Neutrophil (primary cell): ENCODE measurements around the gene CELF4.

Experiments
- H3K27ac ChIP-seq: fragments of 200-600 bp; sonication (generic); 2 replicates; pipeline ENCODE4 v1.5.1; 2016; ENCODE audit warnings: mild to moderate bottlenecking, moderate library complexity
- H3K27me3 ChIP-seq: fragments of 200-600 bp; sonication (generic); 2 replicates; pipeline ENCODE4 v1.6.0; 2016; ENCODE audit warnings: mild to moderate bottlenecking
- H3K36me3 ChIP-seq: fragments of 200-600 bp; sonication (generic); 2 replicates; pipeline ENCODE4 v1.5.1; 2017
- H3K4me1 ChIP-seq, 2 experiments: fragments of 200-600 bp in 1 of 2; sonication (generic) in 1 of 2; 1 replicate in 1 of 2; 2 replicates in 1 of 2; pipeline versions ENCODE4 v1.5.1 to v1.6.1; 2013 to 2016; ENCODE audit warnings: low read depth in 1 of 2, low read length in 1 of 2, mild to moderate bottlenecking in 1 of 2, moderate library complexity in 1 of 2; ENCODE audit not compliant: control insufficient read depth in 1 of 2, insufficient read depth in 1 of 2
- H3K4me3 ChIP-seq, 2 experiments: fragments of 200-600 bp in 1 of 2; sonication (generic) in 1 of 2; 1 replicate in 1 of 2; 2 replicates in 1 of 2; pipeline ENCODE4 v1.5.1; 2013 to 2016; ENCODE audit warnings: low read depth in 1 of 2, low read length in 1 of 2, mild to moderate bottlenecking in 1 of 2, moderate library complexity in 1 of 2
- H3K9me3 ChIP-seq: fragments of 200-600 bp; sonication (generic); 2 replicates; pipeline ENCODE4 v1.5.1; 2016
- CTCF ChIP-seq: fragments of 200-600 bp; sonication (generic); IDR thresholded peaks from 2 replicates; pipeline ENCODE4 v1.5.1; 2016; ENCODE audit warnings: antibody characterized with exemption

Gene CELF4

GRCh38 chr18:37346048-37346447 is 219.6 kb downstream of the CELF4 start:
- H3K4me1 ChIP-seq: no peaks in the 10 kb centered on the region
- no peak overlapping the region for H3K4me3 ChIP-seq
- TF ChIP-seq CTCF: no peak
- H3K36me3 ChIP-seq: no peaks in the 10 kb centered on the region
- H3K27ac ChIP-seq: no peak overlapping the region
- H3K9me3 ChIP-seq: no peaks in the 10 kb centered on the region
- H3K27me3 ChIP-seq: peaks cover 7% of the 10 kb centered on the region

- H3K4me1 ChIP-seq: no peaks in the 10 kb centered on the region
- peaks cover 7% of the 10 kb centered on the region for H3K27me3 ChIP-seq
Measured at GRCh38 chr18:37343542-37343851, 222.1 kb downstream of the CELF4 start.

GRCh38 chr18:37341473-37342086 is 224.0 kb downstream of the CELF4 start:
- Histone ChIP-seq H3K27me3 (peaks cover 7% of the 10 kb centered on the region), H3K27ac (no peak overlapping the region), H3K9me3 (no peaks in the 10 kb centered on the region), H3K4me1 (no peaks in the 10 kb centered on the region), H3K4me3 (no peak overlapping the region), H3K36me3 (no peaks in the 10 kb centered on the region)
- TF ChIP-seq CTCF: no peak

More at GRCh38 chr18:37343542-37343851, 222.1 kb downstream of the CELF4 start:
- H3K4me3 ChIP-seq: no peak overlapping the region
- no peak for TF ChIP-seq CTCF
- no peaks in the 10 kb centered on the region for H3K9me3 ChIP-seq
- no peak overlapping the region for H3K27ac ChIP-seq
- H3K36me3 ChIP-seq: no peaks in the 10 kb centered on the region

GRCh38 chr18:37341016-37341415 is 224.6 kb downstream of the CELF4 start:
- H3K4me3 ChIP-seq: no peak overlapping the region
- H3K36me3 ChIP-seq: no peaks in the 10 kb centered on the region
- H3K27me3 ChIP-seq: peaks cover 7% of the 10 kb centered on the region
- no peak overlapping the region for H3K27ac ChIP-seq
- H3K4me1 ChIP-seq: no peaks in the 10 kb centered on the region
- no peak for TF ChIP-seq CTCF
- no peaks in the 10 kb centered on the region for H3K9me3 ChIP-seq

- H3K36me3 ChIP-seq: no peaks in the 10 kb centered on the region
- H3K4me3 ChIP-seq: no peak overlapping the region
- H3K27ac ChIP-seq: no peak overlapping the region
- H3K27me3 ChIP-seq: peaks cover 7% of the 10 kb centered on the region
- H3K4me1 ChIP-seq: no peaks in the 10 kb centered on the region
- no peaks in the 10 kb centered on the region for H3K9me3 ChIP-seq
- no peak for TF ChIP-seq CTCF
Measured at GRCh38 chr18:37339701-37340215, 225.8 kb downstream of the CELF4 start.
